Upper lobe of left lung (tissue), 6 donors: ENCODE measurements around the gene KLHL30. TPM values are rescaled to one million over a fixed set of nuclear protein-coding genes. Genes with fewer than 3 reads are reported as not detected.

ENCODE experiments used
- ATAC-seq, 2 donors: fragments of 200-7000 bp; cut with Tn5 transposase; one replicate each; pipeline ENCODE4 v1.9.1; 2022; ENCODE audit warnings: mild to moderate bottlenecking in 2 of 2, moderate library complexity in 2 of 2; ENCODE audit not compliant: low FRiP score in 2 of 2
- DNase-seq, 2 donors: peaks; one replicate each; pipeline ENCODE4 v3.0.0-alpha.2; 2019 to 2020
- H3K27ac ChIP-seq, 4 donors: fragments of 200-600 bp; sonication (generic); one replicate each; pipeline ENCODE4 v1.5.1; 2016 to 2019
- H3K27me3 ChIP-seq, 4 donors: fragments of 200-600 bp; sonication (generic); one replicate each; pipeline ENCODE4 v1.5.1; 2017 to 2019
- H3K36me3 ChIP-seq, 4 donors: fragments of 200-600 bp; sonication (generic); one replicate each; pipeline ENCODE4 v1.5.1; 2016 to 2019
- H3K4me1 ChIP-seq, 4 donors: fragments of 200-600 bp; sonication (generic); one replicate each; pipeline ENCODE4 v1.5.1; 2018 to 2019
- H3K4me3 ChIP-seq, 4 donors: fragments of 200-600 bp; sonication (generic); one replicate each; pipeline ENCODE4 v1.5.1; 2017 to 2019; ENCODE audit warnings: mild to moderate bottlenecking in 2 of 4, moderate library complexity in 1 of 4
- H3K9me3 ChIP-seq, 4 donors: fragments of 200-600 bp; sonication (generic); one replicate each; pipeline ENCODE4 v1.5.1; 2018 to 2019
- EP300 ChIP-seq, 4 donors: sonication (generic); formaldehyde crosslinking; IDR thresholded peaks; one replicate each; pipeline ENCODE4 v1.5.1; 2017; ENCODE audit warnings: antibody characterized with exemption in 4 of 4, control low read depth in 2 of 4
- POLR2A ChIP-seq, 4 donors: fragments of 450-650 bp; IDR thresholded peaks; one replicate each; pipeline ENCODE4 v1.5.1; 2016 to 2017; ENCODE audit warnings: antibody characterized with exemption in 4 of 4, mild to moderate bottlenecking in 2 of 4
- POLR2AphosphoS5 ChIP-seq, 2 donors: sonication (generic); formaldehyde crosslinking; IDR thresholded peaks; one replicate each; pipeline ENCODE4 v1.5.1; 2017; ENCODE audit warnings: antibody characterized with exemption in 2 of 2
- WGBS, 2 donors: methylation state at CpG; one replicate each; pipeline ENCODE4 v1.1.5; 2017 to 2018; 5-methylcytosine and 5-hydroxymethylcytosine counted together
- total RNA-seq, 6 donors: library from RNA; depleted of rRNA in 4 of 6; stranded (reverse); fragments of >200 nt in 4 of 6; gene quantifications; one replicate each; pipeline versions ENCODE4 v1.1.0 to v1.2.1, GENCODE V29; 2016 to 2021
- TF ChIP-seq, protein P1 (sequence below), 6 experiments: fragments of 450-650 bp in 4 of 6; fragments of 200-600 bp in 2 of 6; sonication (generic) in 2 of 6; IDR thresholded peaks; one replicate each; pipeline ENCODE4 v1.5.1; 2016 to 2019; ENCODE audit warnings: antibody characterized with exemption in 6 of 6
- donor health status: DM: no; HTN: no; CAD: no; lungs with moderate emphysema.
- donor health status: DM: no; HTN: yes; CAD: no; lungs with severe emphysema.

Gene KLHL30
- total RNA-seq, 6 donors from 2014 or later, result 0.30 to 1.3 (median 0.97) TPM; not detected in 2

DNA sequence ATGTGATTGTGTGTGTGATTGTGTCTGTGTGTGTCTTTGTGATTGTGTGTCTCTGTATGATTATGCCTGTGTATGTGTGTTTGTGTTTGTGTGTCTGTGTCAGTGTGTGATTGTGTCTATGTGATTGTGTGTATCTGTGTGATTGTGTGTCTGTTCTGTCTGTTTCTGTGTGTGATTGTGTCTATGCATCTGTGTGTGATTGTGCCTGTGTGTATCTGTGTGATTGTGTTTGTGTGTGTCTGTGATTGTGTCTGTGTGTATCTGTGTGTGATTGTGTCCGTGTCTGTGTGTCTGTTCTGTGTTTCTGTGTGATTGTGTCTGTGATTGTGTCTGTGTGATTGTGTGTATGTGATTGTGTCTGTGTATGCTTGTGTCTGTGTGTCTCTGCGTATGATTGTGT, 12.1 kb upstream of the KLHL30 start:
- TF ChIP-seq, protein P1, sequence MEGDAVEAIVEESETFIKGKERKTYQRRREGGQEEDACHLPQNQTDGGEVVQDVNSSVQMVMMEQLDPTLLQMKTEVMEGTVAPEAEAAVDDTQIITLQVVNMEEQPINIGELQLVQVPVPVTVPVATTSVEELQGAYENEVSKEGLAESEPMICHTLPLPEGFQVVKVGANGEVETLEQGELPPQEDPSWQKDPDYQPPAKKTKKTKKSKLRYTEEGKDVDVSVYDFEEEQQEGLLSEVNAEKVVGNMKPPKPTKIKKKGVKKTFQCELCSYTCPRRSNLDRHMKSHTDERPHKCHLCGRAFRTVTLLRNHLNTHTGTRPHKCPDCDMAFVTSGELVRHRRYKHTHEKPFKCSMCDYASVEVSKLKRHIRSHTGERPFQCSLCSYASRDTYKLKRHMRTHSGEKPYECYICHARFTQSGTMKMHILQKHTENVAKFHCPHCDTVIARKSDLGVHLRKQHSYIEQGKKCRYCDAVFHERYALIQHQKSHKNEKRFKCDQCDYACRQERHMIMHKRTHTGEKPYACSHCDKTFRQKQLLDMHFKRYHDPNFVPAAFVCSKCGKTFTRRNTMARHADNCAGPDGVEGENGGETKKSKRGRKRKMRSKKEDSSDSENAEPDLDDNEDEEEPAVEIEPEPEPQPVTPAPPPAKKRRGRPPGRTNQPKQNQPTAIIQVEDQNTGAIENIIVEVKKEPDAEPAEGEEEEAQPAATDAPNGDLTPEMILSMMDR (IDR thresholded peaks at IDR 0.05), result no peak
- no peak for TF ChIP-seq POLR2A (IDR thresholded peaks at IDR 0.05)
- TF ChIP-seq EP300 (IDR thresholded peaks at IDR 0.05), result no peak
- TF ChIP-seq POLR2AphosphoS5 (IDR thresholded peaks at IDR 0.05), result no peak
- H3K27ac ChIP-seq, result no peak overlapping the region
- no peaks in the 10 kb centered on the region for H3K9me3 ChIP-seq
- no peaks in the 10 kb centered on the region for H3K27me3 ChIP-seq
- no peaks in the 10 kb centered on the region for H3K36me3 ChIP-seq
- no peak for DNase-seq
- peaks cover 0 to 7% (median 3%) of the 10 kb centered on the region in 4 donors for H3K4me1 ChIP-seq
- no peak overlapping the region for H3K4me3 ChIP-seq
- ATAC-seq, result no peak
- 89 to 100% methylated on average over 2 of the region's 2 CpGs for WGBS, 2 donors

DNA sequence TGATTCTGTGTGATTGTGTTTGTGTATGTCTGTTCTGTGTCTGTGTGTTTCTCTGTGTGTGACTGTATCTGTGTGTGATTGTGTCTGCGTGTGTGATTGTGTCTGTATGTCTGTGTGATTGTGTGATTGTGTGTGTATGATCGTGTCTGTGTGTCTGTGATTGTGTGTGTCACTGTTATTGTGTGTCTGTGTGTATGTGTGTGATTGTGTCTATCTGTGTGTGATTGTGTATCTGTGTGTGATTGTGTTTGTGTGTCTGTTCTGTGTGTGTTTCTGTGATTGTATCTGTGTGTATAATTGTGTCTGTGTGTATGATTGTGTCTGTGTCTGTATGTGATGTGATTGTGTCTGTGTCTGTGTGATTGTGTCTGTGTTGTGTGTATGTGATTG, 11.7 kb upstream of the KLHL30 start:
- no peak for DNase-seq
- TF ChIP-seq, protein P1 (IDR thresholded peaks at IDR 0.05), result no peak
- no peak for TF ChIP-seq EP300 (IDR thresholded peaks at IDR 0.05)
- no peak for TF ChIP-seq POLR2A (IDR thresholded peaks at IDR 0.05)
- TF ChIP-seq POLR2AphosphoS5 (IDR thresholded peaks at IDR 0.05), result no peak
- Histone ChIP-seq H3K27ac (no peak overlapping the region), H3K4me1 (peaks cover 0 to 7% (median 3%) of the 10 kb centered on the region in 4 donors), H3K36me3 (no peaks in the 10 kb centered on the region), H3K9me3 (no peaks in the 10 kb centered on the region), H3K4me3 (no peak overlapping the region), H3K27me3 (no peaks in the 10 kb centered on the region)
- whole genome bisulfite sequencing, 2 donors, result 75 to 91% methylated on average over 2 of the region's 2 CpGs
- ATAC-seq, result no peak

DNA sequence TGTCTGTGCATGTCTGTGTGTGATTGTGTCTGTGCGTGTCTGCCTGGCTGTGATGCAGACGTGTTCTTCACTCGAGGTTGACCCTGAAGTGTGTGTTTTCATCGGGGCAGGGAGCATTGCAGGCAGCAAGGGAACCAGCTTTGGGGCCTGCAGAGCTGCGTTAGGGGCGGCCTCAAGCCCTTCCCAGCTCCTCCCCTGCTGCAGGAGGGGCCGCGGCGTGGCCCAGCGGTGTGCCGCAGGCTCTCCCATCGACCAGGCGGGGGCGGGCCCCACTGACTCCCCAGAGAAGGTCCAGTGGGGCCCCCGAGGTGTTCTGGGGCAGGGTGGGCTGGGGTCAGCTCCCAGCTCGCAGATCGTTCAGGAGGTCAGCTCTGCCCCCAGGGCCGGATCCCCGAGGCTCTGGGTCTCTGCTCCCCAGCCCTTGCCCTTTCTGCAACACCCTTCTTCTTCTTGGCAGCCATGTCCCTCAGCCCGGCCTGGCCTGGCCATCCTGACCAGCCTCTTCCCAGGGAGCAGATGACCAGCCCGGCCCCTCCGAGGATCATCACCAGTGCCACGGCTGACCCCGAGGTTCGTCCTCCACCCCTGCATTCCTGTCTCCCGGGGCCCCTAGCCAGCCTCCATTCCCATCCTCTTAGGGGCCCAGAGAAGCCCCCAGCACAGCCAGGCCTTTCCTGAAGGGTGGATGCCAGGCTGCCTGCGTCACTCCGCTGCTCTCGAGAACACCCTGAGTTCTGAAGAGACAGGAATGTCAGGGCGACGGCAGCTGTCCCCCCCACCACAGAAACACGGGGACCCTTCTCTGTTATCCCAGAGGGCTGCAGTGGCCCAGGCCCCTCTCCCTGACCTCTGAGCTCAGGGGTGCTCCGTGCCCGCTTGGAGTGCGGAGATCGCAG, 11.1 kb upstream of the KLHL30 start:
- Histone ChIP-seq H3K27ac (peak overlapping the region in 1 of 4 donors; percentile 43), H3K9me3 (no peaks in the 10 kb centered on the region), H3K36me3 (no peaks in the 10 kb centered on the region), H3K27me3 (no peaks in the 10 kb centered on the region), H3K4me3 (peak overlapping the region in 1 of 4 donors; percentile 32), H3K4me1 (peaks cover 0 to 7% (median 3%) of the 10 kb centered on the region in 4 donors)
- TF ChIP-seq, protein P1 (IDR thresholded peaks at IDR 0.05), result no peak
- no peak for TF ChIP-seq EP300 (IDR thresholded peaks at IDR 0.05)
- no peak for TF ChIP-seq POLR2AphosphoS5 (IDR thresholded peaks at IDR 0.05)
- TF ChIP-seq POLR2A (IDR thresholded peaks at IDR 0.05), result no peak
- DNase-seq (peak in 1 of 2 donors; percentile 82), ATAC-seq (peak; percentile 23 to 43)
- 46 to 55% methylated on average over 15 to 34 of the region's 36 CpGs for WGBS, 2 donors

DNA sequence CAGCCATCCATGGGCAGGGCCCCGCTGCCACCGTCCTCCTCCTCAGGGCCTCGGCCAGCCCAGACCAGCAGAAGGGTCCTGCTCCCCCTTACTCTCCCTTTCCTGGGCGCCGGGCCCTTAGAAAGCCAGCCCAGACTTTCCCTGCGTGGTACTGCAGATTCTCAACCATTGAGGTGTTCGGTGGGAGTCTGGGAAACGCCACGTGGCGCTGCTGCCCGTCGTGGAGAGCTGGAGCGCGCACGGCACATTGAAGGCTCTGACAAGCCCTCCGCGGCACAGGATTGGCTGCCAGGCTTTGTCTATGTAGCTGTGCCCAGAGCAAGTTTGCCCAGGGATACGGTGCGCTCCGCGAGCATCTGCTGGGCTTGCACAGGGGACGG, 10.4 kb upstream of the KLHL30 start:
- Histone ChIP-seq H3K4me3 (no peak overlapping the region), H3K4me1 (peaks cover 0 to 7% (median 3%) of the 10 kb centered on the region in 4 donors), H3K27me3 (no peaks in the 10 kb centered on the region), H3K27ac (no peak overlapping the region), H3K36me3 (no peaks in the 10 kb centered on the region), H3K9me3 (no peaks in the 10 kb centered on the region)
- WGBS, 2 donors, result 86 to 95% methylated on average over 12 to 21 of the region's 22 CpGs
- TF ChIP-seq, protein P1 (IDR thresholded peaks at IDR 0.05), result no peak
- no peak for TF ChIP-seq POLR2A (IDR thresholded peaks at IDR 0.05)
- TF ChIP-seq POLR2AphosphoS5 (IDR thresholded peaks at IDR 0.05), result no peak
- no peak for TF ChIP-seq EP300 (IDR thresholded peaks at IDR 0.05)
- DNase-seq (peak in 1 of 2 donors; percentile 70), ATAC-seq (no peak)
